ENCODE data around the gene CR1. TPM values are rescaled to one million over a fixed set of nuclear protein-coding genes. Genes with fewer than 3 reads are reported as not detected.

The CR1 gene
- polyA plus RNA-seq, 1 donor (not counting 4 experiments of a cell fraction or from before 2014, with no cell fraction given): 0.09 TPM

DNA sequence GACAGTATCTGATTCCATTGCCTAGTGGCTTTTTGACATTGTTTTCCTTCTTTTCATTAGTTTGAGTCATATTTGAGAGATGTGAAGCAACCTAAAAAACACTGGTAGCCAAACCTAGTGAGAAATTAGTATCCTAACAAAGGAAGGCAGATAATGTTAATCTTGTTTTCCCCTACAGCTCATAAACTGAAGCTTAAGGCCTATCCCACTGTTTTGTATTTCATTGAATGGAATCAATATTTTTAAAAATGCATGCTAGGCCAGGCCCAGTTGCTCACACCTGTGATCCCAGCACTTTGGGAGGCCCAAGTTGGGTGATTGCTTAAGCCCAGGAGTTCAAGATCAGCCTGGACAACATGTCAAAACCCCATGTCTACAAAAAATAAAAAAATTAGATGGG is 150.2 kb downstream of the CR1 start:
- DNase-seq (ENCODE audit: low read depth, low spot score): no peak
- dilution Hi-C loops (cut with MboI; ENCODE audit: extremely low pct_ligation_motif_present, low sequenced_read_pairs): no loop called here
- Histone ChIP-seq H3K9ac (ENCODE audit: control insufficient read depth, extremely low read depth, insufficient read depth, low read length) (no peak overlapping the region), H2AFZ (ENCODE audit: control insufficient read depth, low read length) (no peak overlapping the region), H3K79me2 (ENCODE audit: control insufficient read depth, insufficient read depth, low read length) (no peaks in the 10 kb centered on the region), H3K9me3 (ENCODE audit: control insufficient read depth, low read depth, low read length) (no peaks in the 10 kb centered on the region), H3K4me3 (ENCODE audit: control insufficient read depth in 2 of 3, extremely low read depth in 1 of 3, insufficient read depth in 2 of 3, low read depth in 1 of 3, low read length in 3 of 3) (no peak overlapping the region), H3K36me3 (ENCODE audit: control insufficient read depth in 2 of 2, extremely low read depth in 1 of 2, insufficient read depth in 2 of 2, low read length in 2 of 2) (no peaks in the 10 kb centered on the region), H3K4me1 (ENCODE audit: control insufficient read depth, extremely low read depth, insufficient read depth, low read length) (peaks cover 2% of the 10 kb centered on the region), H3K9me1 (ENCODE audit: control insufficient read depth, extremely low read depth, insufficient read depth, low read length) (no peaks in the 10 kb centered on the region), H3K27me3 (ENCODE audit: control insufficient read depth, extremely low read depth, insufficient read depth, low read length) (peaks cover 12% of the 10 kb centered on the region), H3K27ac (ENCODE audit: control insufficient read depth, insufficient read depth, low read length) (no peak overlapping the region), H3K4me2 (ENCODE audit: control insufficient read depth, extremely low read depth, insufficient read depth, low read depth, low read length) (no peak overlapping the region), H4K20me1 (ENCODE audit: control insufficient read depth, extremely low read depth, insufficient read depth, low read length) (no peaks in the 10 kb centered on the region)
- no peak for FAIRE-seq
- no peak for TF ChIP-seq EZH2 (IDR thresholded peaks at IDR 0.05; ENCODE audit: low read length)
- TF ChIP-seq, protein P1, sequence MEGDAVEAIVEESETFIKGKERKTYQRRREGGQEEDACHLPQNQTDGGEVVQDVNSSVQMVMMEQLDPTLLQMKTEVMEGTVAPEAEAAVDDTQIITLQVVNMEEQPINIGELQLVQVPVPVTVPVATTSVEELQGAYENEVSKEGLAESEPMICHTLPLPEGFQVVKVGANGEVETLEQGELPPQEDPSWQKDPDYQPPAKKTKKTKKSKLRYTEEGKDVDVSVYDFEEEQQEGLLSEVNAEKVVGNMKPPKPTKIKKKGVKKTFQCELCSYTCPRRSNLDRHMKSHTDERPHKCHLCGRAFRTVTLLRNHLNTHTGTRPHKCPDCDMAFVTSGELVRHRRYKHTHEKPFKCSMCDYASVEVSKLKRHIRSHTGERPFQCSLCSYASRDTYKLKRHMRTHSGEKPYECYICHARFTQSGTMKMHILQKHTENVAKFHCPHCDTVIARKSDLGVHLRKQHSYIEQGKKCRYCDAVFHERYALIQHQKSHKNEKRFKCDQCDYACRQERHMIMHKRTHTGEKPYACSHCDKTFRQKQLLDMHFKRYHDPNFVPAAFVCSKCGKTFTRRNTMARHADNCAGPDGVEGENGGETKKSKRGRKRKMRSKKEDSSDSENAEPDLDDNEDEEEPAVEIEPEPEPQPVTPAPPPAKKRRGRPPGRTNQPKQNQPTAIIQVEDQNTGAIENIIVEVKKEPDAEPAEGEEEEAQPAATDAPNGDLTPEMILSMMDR (optimal IDR thresholded peaks at IDR 0.05 in 1 of 3, IDR thresholded peaks at IDR 0.05 in 1 of 3, conservative IDR thresholded peaks at IDR 0.05 in 1 of 3; ENCODE audit: extremely low read depth in 1 of 3, insufficient read depth in 2 of 3, low read length in 3 of 3): no peak

DNA sequence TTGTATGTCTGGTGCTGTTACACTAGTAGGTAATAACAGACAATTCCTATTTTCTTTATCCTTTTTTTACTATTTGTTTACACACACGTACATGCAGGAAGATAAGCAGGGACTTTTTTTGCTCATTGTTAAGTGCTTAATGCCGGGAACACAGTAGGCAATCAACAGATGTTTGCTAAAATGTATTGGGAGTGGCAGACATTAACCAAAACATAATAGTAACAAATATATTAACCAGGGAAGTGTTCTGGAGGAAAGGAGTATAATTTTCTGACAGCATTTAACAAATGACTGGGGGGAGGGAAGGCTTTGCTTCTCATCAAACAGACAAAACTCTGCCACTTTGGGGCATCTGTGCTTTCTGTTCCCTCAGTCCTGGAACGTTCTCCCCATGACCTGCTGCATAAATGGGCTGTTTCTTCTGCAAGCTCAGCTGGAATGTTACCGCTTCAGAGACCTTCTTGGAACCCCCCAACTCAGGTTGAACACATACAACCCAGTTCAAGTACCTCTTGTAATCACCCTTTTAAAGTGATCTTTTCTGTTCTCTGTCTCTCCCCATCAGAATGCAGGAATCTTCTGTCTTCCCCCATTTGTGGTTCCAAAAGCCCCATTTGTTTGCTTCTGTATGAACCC is 151.1 kb downstream of the CR1 start:
- dilution Hi-C loops (cut with MboI; ENCODE audit: extremely low pct_ligation_motif_present, low sequenced_read_pairs): no loop called here
- Histone ChIP-seq H3K4me3 (ENCODE audit: control insufficient read depth in 2 of 3, extremely low read depth in 1 of 3, insufficient read depth in 2 of 3, low read depth in 1 of 3, low read length in 3 of 3) (no peak overlapping the region), H3K27me3 (ENCODE audit: control insufficient read depth, extremely low read depth, insufficient read depth, low read length) (peaks cover 12% of the 10 kb centered on the region), H3K9ac (ENCODE audit: control insufficient read depth, extremely low read depth, insufficient read depth, low read length) (no peak overlapping the region), H3K79me2 (ENCODE audit: control insufficient read depth, insufficient read depth, low read length) (no peaks in the 10 kb centered on the region), H3K36me3 (ENCODE audit: control insufficient read depth in 2 of 2, extremely low read depth in 1 of 2, insufficient read depth in 2 of 2, low read length in 2 of 2) (no peaks in the 10 kb centered on the region), H3K4me2 (ENCODE audit: control insufficient read depth, extremely low read depth, insufficient read depth, low read depth, low read length) (no peak overlapping the region), H3K27ac (ENCODE audit: control insufficient read depth, insufficient read depth, low read length) (no peak overlapping the region), H2AFZ (ENCODE audit: control insufficient read depth, low read length) (no peak overlapping the region), H4K20me1 (ENCODE audit: control insufficient read depth, extremely low read depth, insufficient read depth, low read length) (no peaks in the 10 kb centered on the region), H3K9me3 (ENCODE audit: control insufficient read depth, low read depth, low read length) (no peaks in the 10 kb centered on the region), H3K9me1 (ENCODE audit: control insufficient read depth, extremely low read depth, insufficient read depth, low read length) (no peaks in the 10 kb centered on the region), H3K4me1 (ENCODE audit: control insufficient read depth, extremely low read depth, insufficient read depth, low read length) (peaks cover 2% of the 10 kb centered on the region)
- no peak for FAIRE-seq
- DNase-seq (ENCODE audit: low read depth, low spot score): no peak
- TF ChIP-seq EZH2 (IDR thresholded peaks at IDR 0.05; ENCODE audit: low read length): no peak
- TF ChIP-seq, protein P1 (optimal IDR thresholded peaks at IDR 0.05 in 1 of 3, IDR thresholded peaks at IDR 0.05 in 1 of 3, conservative IDR thresholded peaks at IDR 0.05 in 1 of 3; ENCODE audit: extremely low read depth in 1 of 3, insufficient read depth in 2 of 3, low read length in 3 of 3): no peak

Measured in keratinocyte (primary cell).